ENCODE data around the gene HOXD11. TPM values are rescaled to one million over a fixed set of nuclear protein-coding genes. Genes with fewer than 3 reads are reported as not detected.

Gene HOXD11
- total RNA-seq (2022) (not detected in 2 replicates), Bru-seq, nascent RNA (not detected), BruChase-seq, experiment 1, labeled RNA remaining after a 6-hour chase (not detected), BruChase-seq, experiment 2, labeled RNA remaining after a 2-hour chase (not detected)
- long read RNA-seq: 0 reads

DNA sequence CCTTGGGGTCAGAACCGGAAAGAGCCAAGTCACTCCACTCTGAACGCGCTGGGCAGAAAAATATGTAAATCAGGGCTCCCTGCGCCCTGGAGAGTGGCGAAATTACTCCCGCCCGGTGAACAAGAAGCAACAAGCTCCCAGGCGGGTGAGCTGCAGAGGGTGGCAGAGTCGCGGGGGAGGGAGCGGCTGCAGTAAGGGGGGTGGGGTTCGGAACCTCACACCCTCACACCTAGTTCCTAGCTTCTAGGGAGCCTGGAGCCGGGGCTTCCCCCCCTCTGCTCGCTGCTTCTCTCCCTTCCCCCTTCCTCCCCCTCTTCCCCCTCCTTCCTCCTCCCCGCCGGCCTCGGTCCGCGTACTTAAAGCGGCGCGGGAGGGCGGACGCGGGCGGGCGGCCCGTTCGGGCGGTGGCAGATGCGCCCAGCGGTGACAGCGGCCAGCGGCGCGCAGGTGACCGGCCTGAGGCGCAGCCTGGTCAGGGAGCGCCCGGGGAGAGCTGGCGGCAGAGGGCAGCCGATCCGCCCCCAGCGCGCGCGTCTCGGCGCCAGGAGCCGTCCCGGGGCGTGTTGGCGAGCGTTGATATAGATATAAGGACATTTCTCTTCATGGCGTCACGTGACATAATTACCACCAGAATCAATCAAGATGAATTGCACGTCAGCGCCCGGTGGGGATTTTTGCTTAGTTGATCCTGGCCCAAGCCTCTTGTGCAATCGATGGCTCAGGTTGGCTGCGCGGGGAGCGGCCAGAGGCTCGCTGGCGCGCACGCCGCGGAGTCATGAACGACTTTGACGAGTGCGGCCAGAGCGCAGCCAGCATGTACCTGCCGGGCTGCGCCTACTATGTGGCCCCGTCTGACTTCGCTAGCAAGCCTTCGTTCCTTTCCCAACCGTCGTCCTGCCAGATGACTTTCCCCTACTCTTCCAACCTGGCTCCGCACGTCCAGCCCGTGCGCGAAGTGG is at the start of gene HOXD11:
Gene HOXD11 (plus strand): TSS at position 700 of the 959 bp plus-strand sequence. CDS start 76 bp downstream, at position 776.
- peak within 1 kb of the TSS; percentile 18 for H3K4me3 Mint-ChIP-seq (ENCODE audit: low read depth, unreplicated experiment)
- no peaks in the 10 kb centered on the region for H3K36me3 Mint-ChIP-seq (ENCODE audit: insufficient read depth, unreplicated experiment)
- peak within 1 kb of the TSS; percentile 0 for H3K27ac Mint-ChIP-seq (ENCODE audit: unreplicated experiment)
- BruUV-seq (replicated peaks): no TSS peak
- no peaks in the 10 kb centered on the region for H3K9me3 Mint-ChIP-seq (ENCODE audit: low read depth, unreplicated experiment)
- intact Hi-C loops (cut with micrococcal nuclease; ENCODE audit: unreplicated experiment): no loop called here
- peaks cover 9% of the 10 kb centered on the region for H3K4me1 Mint-ChIP-seq (ENCODE audit: low read depth, unreplicated experiment)
- peaks cover 47% of the 10 kb centered on the region for H3K27me3 Mint-ChIP-seq (ENCODE audit: unreplicated experiment)
- CTCF ChIA-PET: no interaction called here
- TF ChIP-seq, protein P1, sequence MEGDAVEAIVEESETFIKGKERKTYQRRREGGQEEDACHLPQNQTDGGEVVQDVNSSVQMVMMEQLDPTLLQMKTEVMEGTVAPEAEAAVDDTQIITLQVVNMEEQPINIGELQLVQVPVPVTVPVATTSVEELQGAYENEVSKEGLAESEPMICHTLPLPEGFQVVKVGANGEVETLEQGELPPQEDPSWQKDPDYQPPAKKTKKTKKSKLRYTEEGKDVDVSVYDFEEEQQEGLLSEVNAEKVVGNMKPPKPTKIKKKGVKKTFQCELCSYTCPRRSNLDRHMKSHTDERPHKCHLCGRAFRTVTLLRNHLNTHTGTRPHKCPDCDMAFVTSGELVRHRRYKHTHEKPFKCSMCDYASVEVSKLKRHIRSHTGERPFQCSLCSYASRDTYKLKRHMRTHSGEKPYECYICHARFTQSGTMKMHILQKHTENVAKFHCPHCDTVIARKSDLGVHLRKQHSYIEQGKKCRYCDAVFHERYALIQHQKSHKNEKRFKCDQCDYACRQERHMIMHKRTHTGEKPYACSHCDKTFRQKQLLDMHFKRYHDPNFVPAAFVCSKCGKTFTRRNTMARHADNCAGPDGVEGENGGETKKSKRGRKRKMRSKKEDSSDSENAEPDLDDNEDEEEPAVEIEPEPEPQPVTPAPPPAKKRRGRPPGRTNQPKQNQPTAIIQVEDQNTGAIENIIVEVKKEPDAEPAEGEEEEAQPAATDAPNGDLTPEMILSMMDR (IDR thresholded peaks at IDR 0.05; ENCODE audit: unreplicated experiment): no peak
- peak; percentile 15 for DNase-seq

DNA sequence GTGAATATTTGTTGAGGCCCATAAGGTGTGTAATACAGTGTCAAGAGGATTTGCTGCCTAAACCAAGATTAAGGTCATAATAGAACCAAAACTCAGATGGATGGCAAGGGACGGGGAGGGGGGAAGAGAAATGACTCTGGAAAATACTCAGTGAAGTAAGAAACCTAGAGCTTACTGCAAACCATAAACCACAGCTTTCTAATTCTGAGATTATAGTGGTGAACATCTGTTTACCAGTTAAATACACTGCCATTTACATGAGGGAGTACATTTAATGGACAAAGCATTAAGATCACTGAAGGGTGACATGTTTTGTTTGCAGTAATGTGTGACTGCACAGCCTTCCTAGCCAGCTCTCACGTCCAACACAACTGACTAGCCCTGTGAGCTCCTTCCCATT is 43.1 kb upstream of the HOXD11 start:
- Mint-ChIP-seq H3K4me3 (ENCODE audit: low read depth, unreplicated experiment) (no peak overlapping the region), H3K27ac (ENCODE audit: unreplicated experiment) (no peak overlapping the region), H3K27me3 (ENCODE audit: unreplicated experiment) (no peaks in the 10 kb centered on the region), H3K36me3 (ENCODE audit: insufficient read depth, unreplicated experiment) (no peaks in the 10 kb centered on the region), H3K9me3 (ENCODE audit: low read depth, unreplicated experiment) (peaks cover 3% of the 10 kb centered on the region), H3K4me1 (ENCODE audit: low read depth, unreplicated experiment) (no peaks in the 10 kb centered on the region)
- intact Hi-C loops (cut with micrococcal nuclease; ENCODE audit: unreplicated experiment): no loop called here
- DNase-seq: no peak
- CTCF ChIA-PET: no interaction called here
- TF ChIP-seq, protein P1 (IDR thresholded peaks at IDR 0.05; ENCODE audit: unreplicated experiment): no peak
- BruUV-seq (replicated peaks): no TSS peak

DNA sequence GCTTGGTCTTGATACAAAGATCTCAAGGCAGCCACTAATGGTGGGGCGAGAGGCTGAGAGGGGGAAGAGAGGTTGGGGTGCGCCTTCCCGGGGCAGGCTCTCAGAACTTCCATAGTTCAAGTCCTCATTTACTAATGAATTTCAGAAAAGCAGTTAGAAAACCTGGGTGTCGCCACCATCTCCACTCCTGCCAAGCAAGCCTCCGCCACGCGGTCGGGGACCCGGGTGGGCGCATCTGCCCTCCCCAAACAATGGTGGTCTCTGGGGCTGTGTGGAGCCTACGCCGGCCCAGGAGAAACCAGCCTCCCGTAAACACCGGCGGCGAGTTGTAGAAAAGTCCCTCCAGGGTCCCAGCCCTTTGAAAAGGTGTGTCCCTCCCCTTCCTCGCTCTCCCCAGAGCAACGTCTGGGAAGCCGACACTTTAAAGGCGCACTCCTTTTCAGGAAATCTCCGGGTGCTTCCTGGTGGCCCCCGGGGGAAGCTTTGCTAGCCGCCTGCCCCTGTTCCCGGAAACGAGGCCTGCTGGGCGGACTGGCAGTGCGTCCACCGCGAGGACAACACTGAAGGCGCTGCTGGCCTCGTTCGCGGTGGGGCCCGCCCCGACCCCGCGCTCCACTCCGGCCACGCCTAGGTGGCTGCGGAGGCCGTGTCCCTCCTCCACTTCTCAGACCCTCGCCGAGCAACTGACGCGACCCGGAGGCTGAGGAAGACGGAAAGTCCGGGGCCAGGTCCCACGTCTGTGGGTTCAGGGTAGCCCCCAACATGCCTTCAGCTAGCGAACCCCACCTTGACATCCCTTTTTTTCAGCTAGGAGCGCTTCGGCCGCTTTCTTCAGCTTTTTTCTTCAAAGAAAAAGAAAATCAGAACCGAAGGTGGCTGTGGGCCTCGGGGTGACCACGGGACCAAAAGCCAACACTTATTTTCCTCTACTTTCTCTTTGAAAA is 40.2 kb upstream of the HOXD11 start:
- Mint-ChIP-seq H3K36me3 (ENCODE audit: insufficient read depth, unreplicated experiment) (no peaks in the 10 kb centered on the region), H3K27ac (ENCODE audit: unreplicated experiment) (no peak overlapping the region), H3K9me3 (ENCODE audit: low read depth, unreplicated experiment) (peaks cover 3% of the 10 kb centered on the region), H3K27me3 (ENCODE audit: unreplicated experiment) (no peaks in the 10 kb centered on the region), H3K4me3 (ENCODE audit: low read depth, unreplicated experiment) (no peak overlapping the region), H3K4me1 (ENCODE audit: low read depth, unreplicated experiment) (no peaks in the 10 kb centered on the region)
- TF ChIP-seq, protein P1 (IDR thresholded peaks at IDR 0.05; ENCODE audit: unreplicated experiment): no peak
- no peak for DNase-seq
- no TSS peak for BruUV-seq (replicated peaks)
- intact Hi-C loops (cut with micrococcal nuclease; ENCODE audit: unreplicated experiment): no loop called here
- CTCF ChIA-PET: no interaction called here
